Endothelial cell of umbilical vein (primary cell): ENCODE measurements around the gene ALPK1. TPM values are rescaled to one million over a fixed set of nuclear protein-coding genes. Genes with fewer than 3 reads are reported as not detected.
"Not testable (repeated sequence)": the region's sequence is repeated elsewhere in the genome, so short reads cannot be mapped to it uniquely, and the experiment has no call there.

Experiments
- BruUV-seq: library from RNA; stranded (reverse); fragments of 400-500 nt; replicated peaks from 2 replicates; lab custom pipeline; 2021; lab: Mats Ljungman, UMichigan
- CTCF ChIA-PET: fragments of 300-600, 350-600 bp; sonication (Branson Sonifier 250); formaldehyde crosslinking; loops from one replicate; lab custom pipeline; 2021; ENCODE audit warnings: antibody characterized with exemption, inconsistent platforms; lab: Charles Lee
- POLR2A ChIA-PET: fragments of 300-600, 350-600 bp; sonication (Branson Sonifier 250); formaldehyde crosslinking; loops from one replicate; lab custom pipeline; 2021; ENCODE audit warnings: antibody characterized with exemption, inconsistent platforms; lab: Charles Lee
- DNase-seq: peaks from one replicate; pipeline ENCODE4 v3.0.0-alpha.2; 2011; ENCODE audit warnings: low read depth, low spot score
- FAIRE-seq: peaks from 2 replicates; lab custom pipeline; 2011; peaks lifted over from hg19 to GRCh38; lab: Jason Lieb, UNC
- H2AFZ ChIP-seq: 2 replicates; pipeline ENCODE4 v1.6.0; 2012; ENCODE audit warnings: low read depth, low read length, control low read depth, inconsistent platforms
- H3K27ac ChIP-seq: 2 replicates; pipeline ENCODE4 v1.5.1; 2011; ENCODE audit warnings: low read depth, mild to moderate bottlenecking, control low read depth, low read length, moderate library complexity; ENCODE audit not compliant: insufficient read depth
- H3K27me3 ChIP-seq, 2 experiments: 2 replicates each; pipeline versions ENCODE4 v1.6.0 to v1.6.1; 2011; ENCODE audit warnings: low read length in 2 of 2, mixed read lengths in 1 of 2; ENCODE audit not compliant: control insufficient read depth in 2 of 2, insufficient read depth in 2 of 2
- H3K36me3 ChIP-seq, 2 experiments: 2 replicates in 1 of 2; 3 replicates in 1 of 2; pipeline ENCODE4 v1.5.1; 2011; ENCODE audit warnings: low read length in 2 of 2, mild to moderate bottlenecking in 1 of 2, moderate library complexity in 1 of 2; ENCODE audit not compliant: control insufficient read depth in 2 of 2, insufficient read depth in 2 of 2; ENCODE audit errors: extremely low read depth in 1 of 2
- H3K4me1 ChIP-seq: 3 replicates; pipeline ENCODE4 v1.5.1; 2011; ENCODE audit warnings: mild to moderate bottlenecking, low read length; ENCODE audit not compliant: control insufficient read depth, insufficient read depth; ENCODE audit errors: extremely low read depth
- H3K4me2 ChIP-seq: 2 replicates; pipeline ENCODE4 v1.6.1; 2011; ENCODE audit warnings: low read length, control low read depth, mixed read lengths; ENCODE audit not compliant: insufficient read depth
- H3K4me3 ChIP-seq, 3 experiments: fragments of 200-600 bp in 1 of 3; sonication (generic), shearing (Covaris generic) in 1 of 3; replicated peaks in 1 of 3; 2 replicates each; pipeline ENCODE4 v1.5.1; 2011 to 2016; ENCODE audit warnings: control low read depth in 3 of 3, low read length in 3 of 3, mild to moderate bottlenecking in 2 of 3, inconsistent platforms in 1 of 3, low read depth in 1 of 3, moderate library complexity in 1 of 3; ENCODE audit not compliant: insufficient read depth in 1 of 3
- H3K79me2 ChIP-seq: 2 replicates; pipeline ENCODE4 v1.6.0; 2012; ENCODE audit warnings: low read length, inconsistent platforms; ENCODE audit not compliant: control insufficient read depth, insufficient read depth
- H3K9ac ChIP-seq: replicated peaks from 2 replicates; pipeline ENCODE3; 2011; ENCODE audit warnings: low read length, control low read depth; ENCODE audit not compliant: insufficient read depth; ENCODE audit errors: extremely low read depth
- H3K9me1 ChIP-seq: replicated peaks from 3 replicates; pipeline ENCODE4 v1.6.0; 2011; ENCODE audit warnings: mild to moderate bottlenecking, low read length; ENCODE audit not compliant: control insufficient read depth, insufficient read depth; ENCODE audit errors: extremely low read depth
- H3K9me3 ChIP-seq: replicated peaks from 2 replicates; pipeline ENCODE4 v1.5.1; 2012; ENCODE audit warnings: low read length, inconsistent platforms; ENCODE audit not compliant: control insufficient read depth, insufficient read depth
- H4K20me1 ChIP-seq: replicated peaks from 2 replicates; pipeline ENCODE3; 2011; ENCODE audit warnings: mild to moderate bottlenecking, low read length; ENCODE audit not compliant: control insufficient read depth, insufficient read depth; ENCODE audit errors: extremely low read depth
- EZH2 ChIP-seq: IDR thresholded peaks from 2 replicates; pipeline ENCODE4 v1.6.1; 2012; ENCODE audit warnings: borderline replicate concordance, low read depth, mild to moderate bottlenecking, moderate library complexity, low read length, inconsistent platforms; ENCODE audit not compliant: severe bottlenecking
- FOS ChIP-seq: IDR thresholded peaks from 2 replicates; pipeline ENCODE4 v1.6.1; 2011; ENCODE audit warnings: mild to moderate bottlenecking, low read length, moderate library complexity, borderline replicate concordance; ENCODE audit not compliant: insufficient read depth
- GATA2 ChIP-seq: IDR thresholded peaks from 2 replicates; pipeline ENCODE4 v1.7.0; 2011; ENCODE audit warnings: low read depth, mild to moderate bottlenecking, moderate library complexity, mixed read lengths, low read length; ENCODE audit not compliant: insufficient read length, insufficient read depth
- JUN ChIP-seq: IDR thresholded peaks from 2 replicates; pipeline ENCODE4 v1.6.1; 2011; ENCODE audit warnings: borderline replicate concordance, low read depth; ENCODE audit not compliant: insufficient read length, insufficient read depth
- MYC ChIP-seq: IDR thresholded peaks from one replicate; pipeline ENCODE4 v1.6.1; 2011; ENCODE audit warnings: mild to moderate bottlenecking, low read depth, low read length
- POLR2A ChIP-seq: IDR thresholded peaks from 2 replicates; pipeline ENCODE4 v1.6.1; 2012; ENCODE audit warnings: low read depth, mild to moderate bottlenecking, control low read depth, low read length
- POLR2AphosphoS5 ChIP-seq: IDR thresholded peaks from 2 replicates; pipeline ENCODE4 v1.6.1; 2012; ENCODE audit warnings: low read depth, mild to moderate bottlenecking, control low read depth, low read length, moderate library complexity; ENCODE audit not compliant: insufficient read depth
- dilution Hi-C: fragments of 300-500 bp; cut with MboI; formaldehyde crosslinking; loops from one replicate; pipeline ENCODE4 v1.15.0; 2019; ENCODE audit warnings: low sequenced_read_pairs; ENCODE audit not compliant: extremely low pct_ligation_motif_present
- intact Hi-C: fragments of 100-400 bp; cut with micrococcal nuclease; formaldehyde crosslinking; loops from one replicate; pipeline ENCODE4 v1.10.0; 2022
- polyA plus RNA-seq, 4 experiments: library from polyadenylated mRNA; depleted of rRNA in 3 of 4; stranded (reverse) in 3 of 4; unstranded in 1 of 4; fragments of >200 nt; gene quantifications; 2 replicates each; pipeline versions ENCODE4 v1.2.1 to v1.2.3, GENCODE V29; 2011 to 2012; ENCODE audit warnings: missing spikeins in 1 of 4
- total RNA-seq: library from RNA; stranded (reverse); gene quantifications from 2 replicates; pipeline ENCODE4 v1.2.3, GENCODE V29; 2021
- TF ChIP-seq, protein P1 (sequence below), 2 donors: IDR thresholded peaks; 1 replicate in 1 of 2; 2 replicates in 1 of 2; pipeline ENCODE4 v1.5.1; 2011; ENCODE audit warnings: low read length in 2 of 2, mild to moderate bottlenecking in 2 of 2, moderate library complexity in 2 of 2, control low read depth in 1 of 2, inconsistent platforms in 1 of 2, low read depth in 1 of 2; ENCODE audit not compliant: insufficient read depth in 1 of 2; ENCODE audit errors: extremely low read depth in 1 of 2
- TF ChIP-seq, protein P2 (sequence below): IDR thresholded peaks from 2 replicates; pipeline ENCODE4 v1.6.1; 2011; ENCODE audit not compliant: insufficient read depth, insufficient read length

The ALPK1 gene
- total and polyA plus RNA-seq, 2 donors (not counting 3 experiments of a cell fraction or from before 2014, with no cell fraction given), result 1.4 to 5.5 TPM

DNA sequence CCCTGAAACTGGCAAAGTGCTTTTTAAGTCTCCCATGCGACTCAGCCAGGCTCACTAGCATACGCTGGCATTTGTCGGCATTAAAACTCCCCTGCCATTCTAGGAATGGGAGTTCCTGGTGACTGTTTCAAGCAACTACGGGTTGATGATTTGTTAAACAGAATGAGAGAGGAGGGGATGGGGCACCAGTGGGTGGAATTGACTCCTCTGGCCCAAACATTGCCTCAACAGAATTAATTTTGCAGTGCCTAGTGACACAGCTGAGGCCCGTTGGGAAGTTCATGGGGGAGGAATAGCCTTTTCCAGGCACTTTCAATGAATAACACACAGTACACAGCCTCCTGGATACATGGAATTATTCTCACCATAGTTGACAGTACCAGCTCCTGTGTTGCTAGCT is 188.8 kb downstream of the ALPK1 start:
- no peak for TF ChIP-seq JUN
- no peak for TF ChIP-seq POLR2A
- no peak for TF ChIP-seq MYC
- no peak for TF ChIP-seq GATA2
- TF ChIP-seq, protein P1, sequence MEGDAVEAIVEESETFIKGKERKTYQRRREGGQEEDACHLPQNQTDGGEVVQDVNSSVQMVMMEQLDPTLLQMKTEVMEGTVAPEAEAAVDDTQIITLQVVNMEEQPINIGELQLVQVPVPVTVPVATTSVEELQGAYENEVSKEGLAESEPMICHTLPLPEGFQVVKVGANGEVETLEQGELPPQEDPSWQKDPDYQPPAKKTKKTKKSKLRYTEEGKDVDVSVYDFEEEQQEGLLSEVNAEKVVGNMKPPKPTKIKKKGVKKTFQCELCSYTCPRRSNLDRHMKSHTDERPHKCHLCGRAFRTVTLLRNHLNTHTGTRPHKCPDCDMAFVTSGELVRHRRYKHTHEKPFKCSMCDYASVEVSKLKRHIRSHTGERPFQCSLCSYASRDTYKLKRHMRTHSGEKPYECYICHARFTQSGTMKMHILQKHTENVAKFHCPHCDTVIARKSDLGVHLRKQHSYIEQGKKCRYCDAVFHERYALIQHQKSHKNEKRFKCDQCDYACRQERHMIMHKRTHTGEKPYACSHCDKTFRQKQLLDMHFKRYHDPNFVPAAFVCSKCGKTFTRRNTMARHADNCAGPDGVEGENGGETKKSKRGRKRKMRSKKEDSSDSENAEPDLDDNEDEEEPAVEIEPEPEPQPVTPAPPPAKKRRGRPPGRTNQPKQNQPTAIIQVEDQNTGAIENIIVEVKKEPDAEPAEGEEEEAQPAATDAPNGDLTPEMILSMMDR (IDR thresholded peaks at IDR 0.05; ENCODE audit: extremely low read depth in 1 of 2, insufficient read depth in 1 of 2, low read depth in 1 of 2, low read length in 2 of 2), result no peak
- TF ChIP-seq FOS, result no peak
- TF ChIP-seq, protein P2, sequence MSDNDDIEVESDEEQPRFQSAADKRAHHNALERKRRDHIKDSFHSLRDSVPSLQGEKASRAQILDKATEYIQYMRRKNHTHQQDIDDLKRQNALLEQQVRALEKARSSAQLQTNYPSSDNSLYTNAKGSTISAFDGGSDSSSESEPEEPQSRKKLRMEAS, result no peak
- no peak for TF ChIP-seq EZH2
- no peak for TF ChIP-seq POLR2AphosphoS5
- intact Hi-C loops (no loop called here), dilution Hi-C loops (no loop called here)
- no TSS peak for BruUV-seq
- H3K9me1 ChIP-seq, result no peaks in the 10 kb centered on the region
- no peaks in the 10 kb centered on the region for H3K79me2 ChIP-seq
- H3K9ac ChIP-seq, result no peak overlapping the region
- CTCF ChIA-PET, result no interaction called here
- H4K20me1 ChIP-seq, result no peaks in the 10 kb centered on the region
- H2AFZ ChIP-seq, result no peak overlapping the region
- DNase-seq (no peak), FAIRE-seq (no peak)
- H3K27me3 ChIP-seq, result no peaks in the 10 kb centered on the region
- no peak overlapping the region for H3K4me2 ChIP-seq
- H3K27ac ChIP-seq, result no peak overlapping the region
- POLR2A ChIA-PET, result no interaction called here
- H3K36me3 ChIP-seq, result no peaks in the 10 kb centered on the region
- H3K4me3 ChIP-seq, result no peak overlapping the region
- no peaks in the 10 kb centered on the region for H3K9me3 ChIP-seq
- H3K4me1 ChIP-seq, result no peaks in the 10 kb centered on the region

DNA sequence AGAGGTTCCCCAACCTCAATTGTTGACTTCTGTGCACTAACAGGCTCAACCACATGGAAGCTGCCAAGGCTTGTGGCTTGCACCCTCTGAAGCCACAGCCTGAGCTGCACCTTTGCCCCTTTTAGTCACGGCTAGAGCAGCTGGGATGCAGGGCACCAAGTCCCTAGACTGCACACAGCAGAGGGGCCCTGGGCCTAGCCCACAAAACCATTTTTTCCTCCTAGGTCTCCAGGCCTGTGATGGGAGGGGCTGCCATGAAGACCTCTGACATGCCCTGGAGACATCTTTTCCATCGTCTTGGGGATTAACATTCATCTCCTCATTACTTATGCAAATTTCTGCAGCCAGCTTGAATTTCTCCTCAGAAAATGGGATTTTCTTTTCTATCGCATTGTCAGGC is 193.6 kb downstream of the ALPK1 start:
- H3K9me1 ChIP-seq, H3K79me2 ChIP-seq, H3K4me1 ChIP-seq, BruUV-seq, H3K27me3 ChIP-seq, H3K9ac ChIP-seq, intact Hi-C loops, DNase-seq, POLR2A ChIA-PET, H3K4me3 ChIP-seq, dilution Hi-C loops, H4K20me1 ChIP-seq, FAIRE-seq, H3K4me2 ChIP-seq, H3K9me3 ChIP-seq, H3K27ac ChIP-seq, CTCF ChIA-PET, H2AFZ ChIP-seq, H3K36me3 ChIP-seq: not testable (repeated sequence)
